Colonic mucosa (tissue), 4 donors: Measurements from ENCODE around the gene ELMOD3. TPM values are rescaled to one million over a fixed set of nuclear protein-coding genes. Genes with fewer than 3 reads are reported as not detected.

ENCODE experiments used
- DNase-seq: peaks from one replicate; pipeline ENCODE4 v3.0.0-alpha.2; 2020
- H3K27ac ChIP-seq: fragments of 200-600 bp; one replicate; pipeline ENCODE4 v1.8.0; 2021
- H3K27me3 ChIP-seq: fragments of 200-600 bp; one replicate; pipeline ENCODE4 v1.8.0; 2021
- H3K36me3 ChIP-seq: fragments of 200-600 bp; one replicate; pipeline ENCODE4 v1.8.0; 2021
- H3K4me1 ChIP-seq: fragments of 200-600 bp; one replicate; pipeline ENCODE4 v1.8.0; 2021; ENCODE audit warnings: mild to moderate bottlenecking
- H3K4me3 ChIP-seq: fragments of 200-600 bp; one replicate; pipeline ENCODE4 v1.8.0; 2021
- H3K9ac ChIP-seq, 2 donors: one replicate each; pipeline ENCODE4 v1.7.0; 2013; ENCODE audit warnings: control low read depth in 2 of 2, low read depth in 2 of 2, low read length in 2 of 2
- H3K9me3 ChIP-seq: fragments of 200-600 bp; one replicate; pipeline ENCODE4 v1.8.0; 2021
- intact Hi-C: fragments of 100-400 bp; cut with DNase I; formaldehyde crosslinking; loops from one replicate; pipeline ENCODE4 v1.14.1; 2022
- total RNA-seq, 2 donors: library from RNA; stranded (reverse); fragmentation: NEBNext Ultra II Directional in 1 of 2; extraction: Animal tissue kit (Norgen Biotek cat#: 25700) in 1 of 2; gene quantifications; one replicate each; pipeline ENCODE4 v1.2.1, GENCODE V29; 2021
- TF ChIP-seq, protein P1 (sequence below): fragments of 200-600 bp; IDR thresholded peaks from one replicate; pipeline ENCODE4 v1.8.0; 2022; ENCODE audit warnings: antibody characterized with exemption, mild to moderate bottlenecking
- donor health status: healthy.
- donor health status: DM: no; HTN: no; CAD: no.
- donor health status: DM: no; HTN: no; CAD: no.

ELMOD3 gene
- total RNA-seq, 2 donors from 2014 or later: 13.4 to 19.4 TPM

DNA sequence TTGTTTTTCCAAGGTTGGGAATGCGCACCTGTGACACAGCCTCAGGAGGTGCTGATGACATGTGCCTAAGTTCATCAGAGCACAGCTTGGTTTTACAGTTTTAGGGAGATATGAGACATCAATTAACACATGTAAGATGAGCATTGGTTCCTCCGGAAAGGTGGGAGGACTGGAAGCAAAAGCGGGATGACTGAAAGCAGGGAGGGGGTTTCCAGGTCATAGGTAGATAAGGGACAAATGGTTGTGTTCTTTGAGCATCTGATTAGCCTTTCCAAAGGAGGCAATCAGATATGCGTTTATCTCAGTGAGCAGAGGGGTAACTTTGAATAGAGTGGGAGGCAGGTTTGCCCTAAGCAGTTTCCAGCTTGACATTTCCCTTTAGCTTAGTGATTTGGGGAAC is 29.3 kb downstream of the ELMOD3 start:
- H3K27ac ChIP-seq: no peak overlapping the region
- H3K27me3 ChIP-seq: no peaks in the 10 kb centered on the region
- no peaks in the 10 kb centered on the region for H3K4me1 ChIP-seq
- DNase-seq: no peak
- H3K9ac ChIP-seq: no peak overlapping the region
- no peak overlapping the region for H3K4me3 ChIP-seq
- no peaks in the 10 kb centered on the region for H3K36me3 ChIP-seq
- intact Hi-C loops: no loop called here
- H3K9me3 ChIP-seq: no peaks in the 10 kb centered on the region
- TF ChIP-seq, protein P1, sequence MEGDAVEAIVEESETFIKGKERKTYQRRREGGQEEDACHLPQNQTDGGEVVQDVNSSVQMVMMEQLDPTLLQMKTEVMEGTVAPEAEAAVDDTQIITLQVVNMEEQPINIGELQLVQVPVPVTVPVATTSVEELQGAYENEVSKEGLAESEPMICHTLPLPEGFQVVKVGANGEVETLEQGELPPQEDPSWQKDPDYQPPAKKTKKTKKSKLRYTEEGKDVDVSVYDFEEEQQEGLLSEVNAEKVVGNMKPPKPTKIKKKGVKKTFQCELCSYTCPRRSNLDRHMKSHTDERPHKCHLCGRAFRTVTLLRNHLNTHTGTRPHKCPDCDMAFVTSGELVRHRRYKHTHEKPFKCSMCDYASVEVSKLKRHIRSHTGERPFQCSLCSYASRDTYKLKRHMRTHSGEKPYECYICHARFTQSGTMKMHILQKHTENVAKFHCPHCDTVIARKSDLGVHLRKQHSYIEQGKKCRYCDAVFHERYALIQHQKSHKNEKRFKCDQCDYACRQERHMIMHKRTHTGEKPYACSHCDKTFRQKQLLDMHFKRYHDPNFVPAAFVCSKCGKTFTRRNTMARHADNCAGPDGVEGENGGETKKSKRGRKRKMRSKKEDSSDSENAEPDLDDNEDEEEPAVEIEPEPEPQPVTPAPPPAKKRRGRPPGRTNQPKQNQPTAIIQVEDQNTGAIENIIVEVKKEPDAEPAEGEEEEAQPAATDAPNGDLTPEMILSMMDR: no peak

DNA sequence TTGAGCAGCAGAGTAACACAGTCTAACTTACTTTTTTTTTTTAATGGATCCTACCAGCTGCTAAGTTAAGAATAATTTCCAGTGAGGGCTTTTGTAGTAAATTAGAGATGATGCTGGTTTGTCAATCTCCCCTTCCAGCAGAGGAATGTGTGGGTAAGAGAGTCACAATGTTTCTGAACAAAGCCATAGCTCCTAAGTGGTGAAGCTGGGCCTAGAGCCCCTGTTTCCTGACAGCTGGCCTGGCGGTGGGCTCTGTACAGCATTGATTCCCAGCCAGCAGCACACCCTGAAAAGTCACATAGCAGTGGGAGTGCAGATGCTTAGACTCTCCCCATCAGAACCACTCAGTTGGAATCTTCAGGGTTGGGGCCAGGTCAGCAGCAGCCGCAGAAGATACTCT is 31.2 kb downstream of the ELMOD3 start:
- no peak overlapping the region for H3K4me3 ChIP-seq
- intact Hi-C loops: no loop called here
- H3K9me3 ChIP-seq: no peaks in the 10 kb centered on the region
- TF ChIP-seq, protein P1: no peak
- no peak for DNase-seq
- H3K9ac ChIP-seq: no peak overlapping the region
- H3K4me1 ChIP-seq: no peaks in the 10 kb centered on the region
- no peak overlapping the region for H3K27ac ChIP-seq
- H3K27me3 ChIP-seq: no peaks in the 10 kb centered on the region
- no peaks in the 10 kb centered on the region for H3K36me3 ChIP-seq

DNA sequence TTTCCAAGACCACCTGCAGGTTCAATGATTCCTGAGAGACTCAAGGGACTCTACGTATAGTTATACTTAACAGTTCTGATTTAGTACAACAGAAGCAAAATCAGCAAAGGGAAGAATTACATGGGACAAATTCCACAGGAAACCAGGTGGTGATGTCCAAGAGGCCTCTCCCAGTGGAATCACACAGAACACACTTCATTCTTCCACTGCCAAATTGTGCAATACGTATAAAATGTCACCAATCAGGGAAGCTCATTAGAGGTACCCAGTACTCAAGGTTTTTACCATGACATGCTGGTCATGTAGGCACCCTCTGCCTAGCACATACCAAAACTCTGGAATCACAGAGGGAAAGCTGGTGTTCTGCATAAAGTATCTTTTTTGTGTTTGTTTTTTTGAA is 33.2 kb downstream of the ELMOD3 start:
- Histone ChIP-seq H3K4me1 (no peaks in the 10 kb centered on the region), H3K9me3 (no peaks in the 10 kb centered on the region), H3K27me3 (no peaks in the 10 kb centered on the region), H3K36me3 (no peaks in the 10 kb centered on the region), H3K9ac (no peak overlapping the region), H3K27ac (no peak overlapping the region), H3K4me3 (no peak overlapping the region)
- no peak for DNase-seq
- TF ChIP-seq, protein P1: no peak
- intact Hi-C loops: no loop called here

DNA sequence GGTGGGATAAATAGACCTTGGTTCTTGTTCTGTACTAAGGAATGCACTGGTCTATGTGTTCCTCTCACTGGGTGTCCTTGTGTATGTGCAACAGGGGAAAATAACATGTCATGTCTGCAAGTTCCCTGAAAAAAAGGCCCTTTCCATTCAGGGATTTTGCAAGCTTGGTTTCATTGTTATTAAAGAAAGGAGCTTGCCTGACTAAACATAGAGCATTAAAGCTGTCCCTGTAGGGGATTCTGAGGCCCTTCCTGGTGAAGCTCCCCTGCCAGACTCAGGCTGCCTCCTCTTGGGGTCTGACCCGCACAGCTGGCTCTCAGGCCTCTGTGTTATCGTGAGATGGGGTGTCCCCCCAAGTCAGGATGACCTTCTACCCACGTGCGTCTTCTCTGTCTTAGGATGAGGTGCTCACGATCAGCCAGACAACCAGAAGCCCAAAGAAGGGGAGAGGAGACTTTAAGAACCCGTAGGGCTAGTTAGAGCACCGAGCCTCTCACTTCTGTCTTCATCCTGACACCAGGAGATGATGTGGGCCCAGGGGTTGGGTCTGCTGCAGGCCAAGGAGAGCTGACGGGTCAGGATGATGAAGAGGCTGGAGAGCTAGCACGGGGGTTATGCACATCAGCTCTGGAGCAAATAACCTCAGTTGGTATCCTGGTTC is 34.4 kb downstream of the ELMOD3 start:
- TF ChIP-seq, protein P1: no peak
- no peaks in the 10 kb centered on the region for H3K4me1 ChIP-seq
- no peak overlapping the region for H3K27ac ChIP-seq
- no peak overlapping the region for H3K9ac ChIP-seq
- no peak for DNase-seq
- no peaks in the 10 kb centered on the region for H3K9me3 ChIP-seq
- H3K36me3 ChIP-seq: no peaks in the 10 kb centered on the region
- H3K27me3 ChIP-seq: no peaks in the 10 kb centered on the region
- intact Hi-C loops: no loop called here
- H3K4me3 ChIP-seq: no peak overlapping the region

DNA sequence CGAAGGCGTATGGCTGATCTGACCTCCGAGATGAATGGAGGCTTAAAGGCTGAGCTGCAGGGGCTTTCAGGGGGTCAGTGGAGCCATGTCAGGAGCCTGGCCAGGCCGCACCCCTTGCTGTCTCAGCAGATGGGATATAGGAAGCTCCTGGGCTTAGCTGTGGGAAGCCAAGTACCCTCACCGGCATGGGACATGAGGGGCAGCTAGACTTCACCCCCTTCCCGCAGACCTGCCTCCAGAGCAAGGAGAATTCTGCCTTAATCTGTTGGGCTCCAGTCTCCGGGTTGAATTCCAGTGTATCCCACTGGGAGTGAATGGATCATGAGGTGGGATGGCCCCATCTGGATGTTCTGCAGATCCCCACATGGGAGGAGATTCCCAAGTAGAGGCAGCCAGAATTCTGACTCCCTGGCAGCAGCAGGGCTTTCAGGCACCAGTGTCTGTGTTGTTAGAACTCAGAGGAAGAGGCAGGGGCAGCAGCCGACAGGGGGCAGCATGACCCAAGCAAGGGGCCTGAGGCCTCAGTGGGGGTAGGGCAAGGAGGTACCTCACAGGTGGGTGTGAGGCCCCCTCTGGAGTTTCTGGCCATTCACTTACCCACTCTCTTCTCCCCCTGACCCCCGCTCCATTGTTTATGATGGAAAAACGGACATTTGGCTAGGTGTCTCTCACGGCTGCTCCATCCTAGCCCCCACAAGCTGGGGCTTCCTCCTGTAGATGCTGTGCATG is 36.5 kb downstream of the ELMOD3 start:
- Histone ChIP-seq H3K4me3 (no peak overlapping the region), H3K4me1 (no peaks in the 10 kb centered on the region), H3K27me3 (no peaks in the 10 kb centered on the region), H3K9ac (no peak overlapping the region), H3K9me3 (no peaks in the 10 kb centered on the region), H3K27ac (no peak overlapping the region), H3K36me3 (no peaks in the 10 kb centered on the region)
- intact Hi-C loops: loop anchor here (10.0 kb wide), 1 partner anchor 164 kb away; no protein-coding TSS in a partner anchor
- TF ChIP-seq, protein P1: peak; percentile 58
- DNase-seq: peak; percentile 79
